HK-2 (cell line): ENCODE results near the gene GPBAR1.

Source experiments
- DNase-seq: peaks from one replicate; pipeline ENCODE4 v3.0.0-alpha.2; 2018; ENCODE audit not compliant: unreplicated experiment

Gene GPBAR1

DNA sequence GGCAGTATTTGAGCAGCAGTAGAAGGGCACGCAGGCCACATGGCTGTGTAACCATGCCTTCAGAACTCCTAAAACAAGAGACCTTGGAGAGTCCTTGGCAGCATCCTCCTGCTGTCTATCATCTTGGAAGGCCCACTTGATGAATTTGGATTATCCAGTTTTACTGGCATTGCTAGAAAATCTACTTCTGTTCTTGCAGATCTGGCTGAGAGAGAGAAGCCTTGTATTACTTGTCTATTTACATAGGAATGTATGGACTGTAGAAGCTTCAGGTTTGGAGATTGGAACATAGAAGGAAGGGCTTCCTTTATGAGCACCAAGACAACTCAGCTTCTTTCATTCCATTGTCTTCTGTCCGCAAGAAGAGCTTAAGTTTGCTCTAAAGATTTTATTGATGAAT is 16.1 kb upstream of the GPBAR1 start:
- no peak for DNase-seq

DNA sequence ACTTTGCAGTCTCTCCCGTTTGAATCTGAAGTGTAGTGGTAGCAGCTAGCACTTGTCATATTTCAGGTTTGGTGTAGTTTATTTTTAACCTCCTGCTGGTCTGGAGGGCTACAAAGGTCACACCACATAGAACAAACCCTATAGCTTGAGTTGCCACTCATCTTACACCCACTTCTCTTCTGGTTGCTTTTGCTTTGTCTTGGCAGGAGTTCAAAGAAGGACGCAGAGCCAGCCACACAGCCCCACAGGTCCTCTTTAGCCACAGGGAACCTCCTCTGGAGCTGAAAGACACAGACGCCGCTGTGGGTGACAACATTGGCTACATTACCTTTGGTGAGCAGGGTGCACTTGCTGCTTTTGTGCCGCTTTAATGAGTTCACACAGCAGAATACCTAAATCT is 15.6 kb upstream of the GPBAR1 start:
- DNase-seq = no peak

DNA sequence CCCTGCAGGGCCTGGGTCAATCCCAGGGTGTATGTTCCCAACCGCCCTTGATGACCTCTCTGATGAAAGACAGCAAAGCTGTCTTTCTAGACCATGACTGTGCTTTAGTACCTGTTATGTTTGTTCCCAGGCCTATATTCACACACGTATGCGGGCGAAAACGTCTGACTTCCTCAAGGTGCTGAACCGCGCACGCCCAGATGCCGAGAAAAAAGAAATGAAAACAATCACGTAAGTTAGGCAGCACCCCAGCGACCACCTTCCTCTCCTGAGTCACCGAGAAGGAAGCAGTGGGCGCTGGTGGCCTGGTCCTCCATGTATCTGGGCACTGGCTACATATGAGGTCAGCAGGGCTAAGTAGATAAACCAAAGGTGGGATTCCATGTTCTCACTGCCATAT is 11.1 kb upstream of the GPBAR1 start:
- no peak for DNase-seq

DNA sequence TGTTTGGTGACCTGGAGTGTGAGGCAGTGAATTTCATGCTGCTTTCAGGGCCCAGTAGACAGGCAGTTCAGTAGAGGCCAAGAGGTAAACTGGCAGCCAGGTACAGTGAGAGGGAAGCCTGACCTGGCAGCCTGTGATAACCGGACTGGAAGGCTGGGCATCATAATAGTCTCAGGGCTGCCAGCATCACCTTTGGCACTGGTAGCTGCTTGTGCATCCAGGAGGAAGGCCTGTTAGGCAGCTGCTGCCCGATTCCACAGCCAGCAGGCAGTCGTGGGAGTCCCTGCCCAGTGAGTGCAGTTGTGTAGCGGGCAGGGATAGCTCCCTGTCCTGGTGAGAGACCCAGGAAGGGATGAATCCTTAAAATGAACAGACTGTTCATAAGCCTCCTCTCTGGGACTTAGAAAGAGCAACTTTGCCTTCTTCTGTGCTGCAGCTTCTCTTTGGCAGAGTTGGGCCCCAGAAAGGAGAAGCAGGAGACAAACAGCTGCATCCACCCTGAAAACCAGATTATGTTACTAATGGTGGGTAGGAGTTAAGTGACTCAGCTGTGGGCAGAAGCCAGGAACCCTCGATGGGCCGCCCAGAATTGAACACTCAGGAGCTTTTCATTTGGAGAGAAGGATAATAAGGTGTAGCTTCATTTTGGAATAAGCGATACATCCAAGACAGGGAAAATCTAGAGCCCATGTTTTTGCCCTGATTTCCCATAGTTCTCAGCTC is 8.1 kb upstream of the GPBAR1 start:
- no peak for DNase-seq

GRCh38 chr2:218253232-218253625 is 7.6 kb upstream of the GPBAR1 start:
- DNase-seq = no peak

- DNase-seq = no peak
Observed at GRCh38 chr2:218255446-218255845, 5.4 kb upstream of the GPBAR1 start.

GRCh38 chr2:218256612-218257350 is 4.0 kb upstream of the GPBAR1 start:
- no peak for DNase-seq

DNA sequence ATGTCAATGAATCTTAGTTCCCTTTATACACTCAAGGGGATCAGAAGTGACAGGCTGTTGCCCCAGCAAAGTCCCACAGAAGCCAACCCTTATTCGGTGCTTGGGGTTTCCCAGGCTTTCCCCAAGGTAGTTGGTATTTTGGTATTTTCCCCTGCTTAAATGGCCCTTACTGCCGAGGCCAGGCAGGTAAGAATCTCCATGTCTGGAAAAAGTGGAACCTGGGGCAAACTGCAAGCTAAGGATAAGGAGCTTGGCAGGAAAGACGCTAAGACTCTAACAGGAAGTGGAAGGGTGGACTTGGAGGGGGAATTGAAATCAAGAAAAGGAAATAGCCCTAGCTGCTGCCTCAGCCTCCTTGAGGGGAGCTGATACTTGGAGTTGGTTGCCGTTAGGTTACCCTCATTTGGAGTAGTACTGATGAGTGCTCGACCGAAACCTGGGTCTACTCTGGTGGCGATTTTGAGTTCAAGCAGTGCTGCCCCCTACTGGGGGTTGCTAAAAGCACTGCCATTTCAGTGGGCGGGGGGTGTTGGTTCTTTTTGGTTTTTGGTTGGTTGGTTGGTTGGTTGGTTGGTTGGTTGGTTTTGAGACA is 3.3 kb upstream of the GPBAR1 start:
- DNase-seq = no peak

DNA sequence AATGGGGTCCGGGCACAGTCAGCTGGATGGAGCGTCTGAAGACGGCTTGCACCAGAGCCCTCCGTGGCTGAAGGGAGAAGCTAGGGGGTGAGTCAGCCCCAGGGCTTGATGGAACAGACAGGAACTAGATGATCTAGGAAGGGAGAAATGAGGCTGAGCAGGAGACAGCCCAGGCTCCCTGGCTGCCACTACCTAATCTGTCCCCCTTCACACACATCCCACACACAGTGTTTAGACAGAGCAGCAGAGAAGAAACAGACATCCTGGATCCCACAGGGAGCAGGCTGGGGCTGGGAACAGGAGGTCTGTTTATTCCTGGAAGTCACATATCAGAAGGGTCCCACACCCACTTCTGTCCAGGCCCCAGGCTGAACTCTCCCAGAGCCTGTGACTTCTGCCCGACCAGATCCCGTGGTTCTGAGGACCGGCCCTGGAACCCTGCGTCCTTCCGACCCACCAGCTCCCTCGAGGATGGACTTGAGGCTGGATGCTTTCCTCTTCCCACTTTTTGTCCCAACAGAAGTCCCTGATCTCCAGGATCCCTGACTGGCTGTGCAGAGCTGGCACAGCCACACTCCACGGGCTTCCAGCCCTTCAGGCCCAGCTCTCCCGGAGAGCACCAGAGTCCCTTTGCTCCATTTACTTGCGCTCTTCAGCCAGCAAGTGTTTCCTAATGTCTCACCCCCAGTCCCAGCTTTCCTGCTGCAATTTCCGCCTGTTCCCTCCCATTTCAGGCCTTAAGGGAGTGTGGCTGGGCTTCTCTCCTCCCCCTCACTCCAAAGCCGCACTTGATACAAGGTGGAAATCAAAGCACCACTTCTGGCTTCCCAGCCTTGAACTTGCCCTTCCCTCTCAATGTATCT is 1.5 kb upstream of the GPBAR1 start:
- no peak for DNase-seq

DNA sequence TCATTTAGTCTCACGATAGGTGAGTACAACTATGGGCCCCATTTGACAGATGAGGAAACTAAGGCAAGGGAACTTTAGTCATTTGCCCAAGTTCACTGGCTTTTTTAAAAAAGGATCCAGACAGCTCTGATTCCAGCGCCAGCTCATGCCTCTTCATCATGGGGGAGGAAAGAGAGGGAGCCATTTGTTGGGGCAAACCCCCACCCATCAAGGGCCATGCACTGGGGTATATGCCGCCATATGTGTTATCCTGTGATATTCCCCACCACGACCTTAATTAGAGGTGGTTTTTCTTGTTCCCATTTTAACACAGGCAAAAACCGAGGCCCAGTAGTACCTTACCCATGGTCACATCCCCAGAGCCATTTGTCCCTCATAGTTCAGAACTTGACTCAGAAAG is 649 bp upstream of the GPBAR1 start:
- no peak for DNase-seq

- DNase-seq = no peak
Observed at GRCh38 chr2:218261423-218262236, 815 bp downstream of the GPBAR1 start.

DNA sequence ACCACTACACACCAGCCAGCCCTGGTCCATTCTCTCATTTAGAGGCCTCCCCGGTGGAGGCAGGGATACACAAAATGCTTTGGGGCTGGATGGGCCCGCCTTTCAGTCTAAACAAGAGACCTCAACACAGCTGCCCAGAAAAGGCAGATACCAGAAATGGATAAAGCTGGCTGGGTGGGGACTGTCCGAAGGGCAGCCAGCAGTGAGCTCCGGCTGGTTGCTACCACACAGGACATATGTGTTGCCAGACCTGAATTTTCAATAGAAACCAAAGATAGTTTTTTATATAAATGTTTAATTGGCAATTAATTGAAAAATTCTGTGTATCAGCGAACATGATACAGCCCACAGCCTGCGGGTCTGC is 1.4 kb downstream of the GPBAR1 start:
- DNase-seq = no peak

DNA sequence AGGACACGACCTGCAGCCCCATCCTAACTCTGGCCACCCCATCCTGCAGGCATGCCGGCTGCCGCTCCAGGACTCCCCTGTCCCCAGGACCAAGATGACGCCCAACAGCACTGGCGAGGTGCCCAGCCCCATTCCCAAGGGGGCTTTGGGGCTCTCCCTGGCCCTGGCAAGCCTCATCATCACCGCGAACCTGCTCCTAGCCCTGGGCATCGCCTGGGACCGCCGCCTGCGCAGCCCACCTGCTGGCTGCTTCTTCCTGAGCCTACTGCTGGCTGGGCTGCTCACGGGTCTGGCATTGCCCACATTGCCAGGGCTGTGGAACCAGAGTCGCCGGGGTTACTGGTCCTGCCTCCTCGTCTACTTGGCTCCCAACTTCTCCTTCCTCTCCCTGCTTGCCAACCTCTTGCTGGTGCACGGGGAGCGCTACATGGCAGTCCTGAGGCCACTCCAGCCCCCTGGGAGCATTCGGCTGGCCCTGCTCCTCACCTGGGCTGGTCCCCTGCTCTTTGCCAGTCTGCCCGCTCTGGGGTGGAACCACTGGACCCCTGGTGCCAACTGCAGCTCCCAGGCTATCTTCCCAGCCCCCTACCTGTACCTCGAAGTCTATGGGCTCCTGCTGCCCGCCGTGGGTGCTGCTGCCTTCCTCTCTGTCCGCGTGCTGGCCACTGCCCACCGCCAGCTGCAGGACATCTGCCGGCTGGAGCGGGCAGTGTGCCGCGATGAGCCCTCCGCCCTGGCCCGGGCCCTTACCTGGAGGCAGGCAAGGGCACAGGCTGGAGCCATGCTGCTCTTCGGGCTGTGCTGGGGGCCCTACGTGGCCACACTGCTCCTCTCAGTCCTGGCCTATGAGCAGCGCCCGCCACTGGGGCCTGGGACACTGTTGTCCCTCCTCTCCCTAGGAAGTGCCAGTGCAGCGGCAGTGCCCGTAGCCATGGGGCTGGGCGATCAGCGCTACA is 2.1 kb downstream of the GPBAR1 start:
- DNase-seq = no peak

GRCh38 chr2:218263817-218264641 is 3.2 kb downstream of the GPBAR1 start:
- no peak for DNase-seq

DNA sequence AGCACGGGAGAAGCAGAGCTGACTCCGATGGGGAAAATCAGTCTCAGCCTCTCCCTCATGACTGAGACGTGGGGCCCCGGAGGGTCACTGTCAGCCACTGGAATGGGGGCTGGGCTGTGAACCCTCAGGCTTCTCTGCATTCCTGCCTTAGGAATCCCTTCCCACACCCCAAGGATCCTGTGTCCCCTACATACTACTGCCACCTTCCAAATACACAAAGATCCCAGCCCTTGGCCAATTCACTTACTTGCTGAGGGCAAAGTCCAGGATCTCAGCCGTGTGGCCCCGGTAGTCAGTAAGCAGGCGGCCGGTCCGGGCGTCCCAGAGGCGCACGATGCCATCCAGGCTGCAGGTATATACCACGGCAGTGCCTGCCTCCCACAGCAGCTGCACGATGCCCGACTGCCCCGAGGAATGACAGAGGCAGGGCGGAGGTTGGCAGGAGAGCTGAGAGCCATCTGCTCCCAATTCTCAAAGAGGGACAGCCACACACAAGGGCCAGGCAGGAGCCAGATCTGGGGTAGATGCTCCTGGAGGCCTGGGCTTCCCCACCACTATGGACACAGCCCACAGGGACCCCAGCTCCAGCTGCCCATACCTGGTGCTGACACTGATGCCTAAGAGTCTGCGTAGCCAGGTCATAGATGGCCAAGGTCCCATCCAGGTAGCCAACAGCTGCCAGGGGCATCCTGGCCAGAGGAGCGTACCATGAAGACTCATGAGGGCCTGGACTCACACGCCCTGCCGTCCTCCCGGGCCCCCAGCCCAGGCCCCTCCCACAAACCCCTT is 4.2 kb downstream of the GPBAR1 start:
- no peak for DNase-seq

GRCh38 chr2:218265626-218266025 is 4.8 kb downstream of the GPBAR1 start:
- DNase-seq = no peak

DNA sequence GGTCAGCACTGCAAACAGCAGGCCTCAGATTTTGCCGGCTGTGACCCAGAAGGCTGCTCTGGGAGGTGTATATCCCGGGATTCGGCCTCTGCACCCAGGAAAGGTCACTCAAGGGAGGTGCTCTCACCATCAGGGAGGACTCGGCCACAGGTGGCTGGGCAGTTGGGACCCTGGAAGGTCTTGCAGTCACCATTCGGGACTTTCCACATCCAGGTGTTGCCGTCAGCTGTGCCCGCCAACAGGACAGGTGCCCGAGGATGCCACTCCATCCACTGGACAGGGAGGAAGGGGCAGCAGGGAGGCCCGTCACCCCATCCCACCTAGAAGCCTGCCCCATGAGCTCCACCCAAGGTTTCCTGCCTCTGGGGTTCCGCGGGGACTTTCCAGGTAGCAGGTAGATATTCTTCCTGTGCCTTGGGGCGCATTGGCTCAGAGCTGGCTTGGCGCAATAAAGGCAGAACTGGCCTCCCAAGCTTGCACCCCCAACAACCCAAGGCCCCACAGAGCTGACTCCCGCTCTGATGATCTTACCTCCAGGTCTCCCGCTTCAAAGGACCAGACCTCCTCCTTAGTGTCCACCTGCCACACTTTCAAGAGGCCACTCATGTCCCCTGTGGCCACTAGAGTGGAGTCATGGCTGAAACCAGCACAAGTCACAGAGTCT is 5.6 kb downstream of the GPBAR1 start:
- no peak for DNase-seq

- no peak for DNase-seq
Observed at GRCh38 chr2:218267259-218267658, 6.4 kb downstream of the GPBAR1 start.
